Progenitor cell of endocrine pancreas (in vitro differentiated cells): ENCODE data around the gene SYNGR4. TPM values are rescaled to one million over a fixed set of nuclear protein-coding genes. Genes with fewer than 3 reads are reported as not detected.
"Not testable (repeated sequence)": the region's sequence is repeated elsewhere in the genome, so short reads cannot be mapped to it uniquely, and the experiment has no call there.

ENCODE experiments used
- DNase-seq: peaks from one replicate; pipeline ENCODE4 v3.0.0; 2021; ENCODE audit warnings: low spot score; ENCODE audit not compliant: unreplicated experiment
- H3K27ac Mint-ChIP-seq: 2 replicates; pipeline ENCODE4 v1.8.0; 2021; ENCODE audit warnings: mild to moderate bottlenecking, moderate library complexity, mixed read lengths
- H3K27me3 Mint-ChIP-seq: 2 replicates; pipeline ENCODE4 v1.8.0; 2021; ENCODE audit warnings: mixed read lengths
- H3K36me3 Mint-ChIP-seq: 2 replicates; pipeline ENCODE4 v1.8.0; 2022; ENCODE audit warnings: mixed read lengths; ENCODE audit not compliant: insufficient read depth
- H3K4me1 Mint-ChIP-seq: 2 replicates; pipeline ENCODE4 v1.8.0; 2021; ENCODE audit warnings: low read depth, mixed read lengths
- H3K4me3 Mint-ChIP-seq: 2 replicates; pipeline ENCODE4 v1.8.0; 2021; ENCODE audit warnings: low read depth, mild to moderate bottlenecking, moderate library complexity, mixed read lengths
- H3K9me3 Mint-ChIP-seq: 2 replicates; pipeline ENCODE4 v1.8.0; 2021; ENCODE audit warnings: low read depth, mixed read lengths
- total RNA-seq: library from RNA; stranded (reverse); gene quantifications from 2 replicates; pipeline ENCODE4 v1.2.1, GENCODE V29; 2021
- TF ChIP-seq, protein P1 (sequence below): fragments of 200-600 bp; sonication (generic); IDR thresholded peaks from one replicate; pipeline ENCODE4 v1.5.0; 2021; ENCODE audit warnings: antibody characterized with exemption, mild to moderate bottlenecking; ENCODE audit not compliant: unreplicated experiment

The SYNGR4 gene
- total RNA-seq, 1 donor from 2014 or later, result not detected

DNA sequence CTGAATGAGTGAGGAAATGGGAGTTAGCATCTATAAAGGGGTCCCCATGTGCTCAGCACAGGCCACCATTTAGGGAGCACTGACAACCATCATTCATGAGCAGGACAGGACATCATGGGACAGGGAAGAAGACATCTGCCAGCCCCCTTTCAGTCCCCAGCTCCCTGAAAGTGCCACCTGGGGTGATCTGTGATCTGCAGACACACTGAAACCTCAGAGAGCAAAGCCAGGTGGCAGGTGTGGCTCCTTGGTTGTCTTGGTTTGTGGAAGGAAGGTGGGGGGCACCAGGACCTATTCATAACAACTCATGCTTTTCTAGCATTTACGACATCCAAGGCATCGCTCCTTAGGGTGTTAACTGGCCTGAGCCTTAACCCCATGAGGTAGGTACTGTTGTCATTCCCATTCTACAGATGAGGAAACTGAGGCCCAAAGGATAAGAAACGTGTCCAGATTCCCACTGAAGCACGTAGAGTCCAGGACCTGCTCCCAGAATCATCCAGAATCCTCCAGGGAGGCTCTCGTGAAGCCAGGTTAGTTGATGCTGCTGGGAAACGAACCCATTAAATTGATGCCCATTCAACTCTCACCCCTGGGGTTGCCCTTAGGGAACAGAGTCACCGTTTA lies 21.4 kb downstream of the SYNGR4 start:
- H3K27me3 Mint-ChIP-seq, result no peaks in the 10 kb centered on the region
- H3K9me3 Mint-ChIP-seq, result no peaks in the 10 kb centered on the region
- no peak overlapping the region for H3K27ac Mint-ChIP-seq
- TF ChIP-seq, protein P1, sequence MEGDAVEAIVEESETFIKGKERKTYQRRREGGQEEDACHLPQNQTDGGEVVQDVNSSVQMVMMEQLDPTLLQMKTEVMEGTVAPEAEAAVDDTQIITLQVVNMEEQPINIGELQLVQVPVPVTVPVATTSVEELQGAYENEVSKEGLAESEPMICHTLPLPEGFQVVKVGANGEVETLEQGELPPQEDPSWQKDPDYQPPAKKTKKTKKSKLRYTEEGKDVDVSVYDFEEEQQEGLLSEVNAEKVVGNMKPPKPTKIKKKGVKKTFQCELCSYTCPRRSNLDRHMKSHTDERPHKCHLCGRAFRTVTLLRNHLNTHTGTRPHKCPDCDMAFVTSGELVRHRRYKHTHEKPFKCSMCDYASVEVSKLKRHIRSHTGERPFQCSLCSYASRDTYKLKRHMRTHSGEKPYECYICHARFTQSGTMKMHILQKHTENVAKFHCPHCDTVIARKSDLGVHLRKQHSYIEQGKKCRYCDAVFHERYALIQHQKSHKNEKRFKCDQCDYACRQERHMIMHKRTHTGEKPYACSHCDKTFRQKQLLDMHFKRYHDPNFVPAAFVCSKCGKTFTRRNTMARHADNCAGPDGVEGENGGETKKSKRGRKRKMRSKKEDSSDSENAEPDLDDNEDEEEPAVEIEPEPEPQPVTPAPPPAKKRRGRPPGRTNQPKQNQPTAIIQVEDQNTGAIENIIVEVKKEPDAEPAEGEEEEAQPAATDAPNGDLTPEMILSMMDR, result no peak
- no peak overlapping the region for H3K4me3 Mint-ChIP-seq
- H3K4me1 Mint-ChIP-seq, result peaks cover 6% of the 10 kb centered on the region
- no peak for DNase-seq
- H3K36me3 Mint-ChIP-seq, result peaks cover 18% of the 10 kb centered on the region

DNA sequence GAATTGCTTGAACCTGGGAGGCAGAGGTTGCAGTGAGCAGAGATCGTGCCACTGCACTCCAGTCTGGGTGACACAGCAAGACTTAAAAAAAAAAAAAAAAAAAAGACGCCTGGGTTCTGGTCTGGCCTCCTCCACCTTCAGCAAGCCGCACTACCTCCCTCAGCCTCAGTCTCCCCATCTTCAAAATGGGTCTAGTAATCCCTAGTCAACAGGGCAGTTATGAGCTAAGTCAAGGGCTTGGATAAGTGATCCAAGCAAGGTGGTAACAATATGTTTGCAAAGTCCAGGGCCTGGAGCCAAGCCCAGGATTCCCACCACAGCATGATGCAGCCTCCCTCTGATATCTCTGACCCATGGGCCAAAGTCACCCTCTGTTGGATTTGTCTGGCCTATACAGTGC lies 22.8 kb downstream of the SYNGR4 start:
- no peak for DNase-seq
- Mint-ChIP-seq H3K4me1 (peaks cover 7% of the 10 kb centered on the region), H3K27ac (no peak overlapping the region), H3K36me3 (peaks cover 15% of the 10 kb centered on the region), H3K9me3 (no peaks in the 10 kb centered on the region), H3K4me3 (no peak overlapping the region), H3K27me3 (peaks cover 2% of the 10 kb centered on the region)
- TF ChIP-seq, protein P1, result no peak

DNA sequence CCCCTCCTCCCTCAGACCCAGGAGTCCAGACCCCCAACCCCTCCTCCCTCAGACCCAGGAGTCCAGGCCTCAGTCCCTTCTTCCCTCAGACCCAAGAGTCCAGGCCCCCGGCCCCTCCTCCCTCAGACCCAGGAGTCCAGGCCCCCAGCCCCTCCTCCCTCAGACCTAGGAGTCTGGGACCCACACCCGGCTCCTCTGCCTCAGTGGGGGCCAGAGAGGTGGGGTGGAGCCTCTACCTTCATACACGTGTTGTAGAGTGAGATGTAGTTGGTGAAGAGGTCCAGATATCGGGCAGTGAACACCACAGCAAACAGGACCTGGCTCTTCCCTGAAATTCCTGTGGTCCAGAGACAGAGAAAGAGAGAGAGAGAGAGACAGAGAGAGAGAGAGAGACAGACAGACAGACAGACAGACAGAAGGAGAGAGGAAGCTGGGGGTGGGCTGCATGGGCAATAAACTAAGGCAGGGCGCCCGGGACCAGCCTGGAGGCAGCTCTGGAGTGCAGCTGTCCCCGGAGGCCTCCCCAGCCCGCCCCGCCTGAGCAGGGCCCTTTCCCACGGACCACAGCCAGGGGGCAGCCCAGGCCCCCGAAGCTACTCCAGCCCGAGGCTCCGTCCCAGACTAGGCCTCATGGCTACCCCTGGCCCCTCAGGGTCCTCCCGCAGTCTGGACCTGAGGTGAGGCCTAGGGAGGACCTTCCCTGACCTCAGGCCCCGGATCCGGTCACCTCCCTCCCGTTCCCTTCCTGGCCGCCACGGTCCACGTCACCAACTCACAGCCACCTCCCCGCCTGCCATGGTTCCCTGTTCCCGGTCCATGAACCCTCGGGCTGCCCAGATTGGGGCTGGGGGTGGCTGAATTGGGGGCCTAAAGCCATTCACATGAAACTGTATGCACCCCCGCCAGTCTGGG lies 26.3 kb downstream of the SYNGR4 start:
- H3K27ac Mint-ChIP-seq, result peak overlapping the region; percentile 97
- TF ChIP-seq, protein P1, result peak; percentile 59
- peaks cover 26% of the 10 kb centered on the region for H3K27me3 Mint-ChIP-seq
- peaks cover 10% of the 10 kb centered on the region for H3K4me1 Mint-ChIP-seq
- H3K4me3 Mint-ChIP-seq, result peak overlapping the region; percentile 91
- peaks cover 11% of the 10 kb centered on the region for H3K36me3 Mint-ChIP-seq
- peak; percentile 51 for DNase-seq
- no peaks in the 10 kb centered on the region for H3K9me3 Mint-ChIP-seq

DNA sequence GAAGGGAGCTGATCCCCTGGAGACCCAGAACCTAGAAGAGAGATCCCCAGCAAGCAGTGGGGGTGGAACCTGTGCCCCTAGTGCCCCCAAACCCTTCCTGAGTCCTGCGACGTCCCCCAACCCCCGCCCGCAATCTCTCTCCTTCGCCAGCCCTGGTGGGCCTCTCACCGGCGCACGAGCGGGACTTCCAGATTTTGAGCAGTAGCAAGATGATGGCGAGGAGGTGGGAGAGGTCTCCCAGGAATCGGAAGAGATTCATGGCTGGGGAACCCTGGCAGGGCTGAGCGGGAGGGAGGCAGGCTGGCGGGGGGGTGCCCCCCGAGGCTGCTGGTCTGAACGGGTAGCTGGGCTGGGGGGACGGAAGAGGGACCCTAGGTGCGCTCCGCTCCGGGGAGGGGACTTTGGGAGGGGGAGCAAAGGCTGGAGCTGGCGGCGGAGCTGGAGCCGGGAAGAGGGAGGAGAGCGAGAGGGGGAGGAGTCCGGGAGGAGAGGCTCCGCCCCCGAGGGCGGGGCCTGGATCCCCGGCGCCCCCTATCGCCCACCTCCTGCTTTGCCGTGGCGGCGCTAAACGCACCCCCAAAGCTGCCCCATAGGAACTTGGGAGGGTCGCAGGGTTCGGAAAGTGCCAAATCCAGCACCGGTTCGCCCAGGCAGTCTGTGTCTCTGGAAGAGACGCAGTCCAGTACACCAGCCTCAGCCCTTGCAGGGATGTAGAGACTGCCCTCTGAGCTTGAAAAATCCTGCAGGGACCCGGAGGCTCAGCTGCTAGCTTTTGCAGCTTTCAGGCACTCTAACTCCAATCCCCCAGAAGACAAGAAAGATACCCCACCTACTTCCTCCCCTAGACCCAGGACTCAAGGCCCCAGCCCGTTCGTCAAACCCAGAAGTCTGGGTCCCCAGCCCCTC lies 27.2 kb downstream of the SYNGR4 start, which contains the start of gene KDELR1:
TSS of gene KDELR1 (minus strand) at position 452 of the 906 bp plus-strand sequence. CDS start at position 259, 193 bp downstream.
- H3K9me3 Mint-ChIP-seq, result no peaks in the 10 kb centered on the region
- H3K4me3 Mint-ChIP-seq, result peak within 1 kb of the TSS; percentile 91
- TF ChIP-seq, protein P1, result peak; percentile 84
- H3K4me1 Mint-ChIP-seq, result peaks cover 10% of the 10 kb centered on the region
- H3K36me3 Mint-ChIP-seq, result peaks cover 8% of the 10 kb centered on the region
- H3K27ac Mint-ChIP-seq, result peak within 1 kb of the TSS; percentile 97
- peak; percentile 78 for DNase-seq
- H3K27me3 Mint-ChIP-seq, result peaks cover 35% of the 10 kb centered on the region

DNA sequence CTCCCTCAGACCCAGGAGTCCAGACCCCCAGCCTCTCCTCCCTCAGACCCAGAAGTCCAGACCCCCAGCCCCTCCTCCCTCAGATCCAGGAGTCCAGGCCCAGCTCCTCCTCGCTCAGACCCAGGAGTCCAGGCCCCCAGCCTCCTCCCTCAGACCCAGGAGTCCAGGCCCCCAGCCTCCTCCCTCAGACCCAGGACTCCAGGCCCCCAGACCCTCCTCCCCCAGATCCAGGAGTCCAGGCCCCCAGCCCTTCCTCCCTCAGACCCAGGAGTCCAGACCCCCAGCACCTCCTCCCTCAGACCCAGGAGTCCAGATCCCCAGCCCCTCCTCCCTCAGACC lies 27.8 kb downstream of the SYNGR4 start:
- DNase-seq, H3K27ac Mint-ChIP-seq, H3K4me1 Mint-ChIP-seq, H3K9me3 Mint-ChIP-seq, H3K4me3 Mint-ChIP-seq, H3K36me3 Mint-ChIP-seq: not testable (repeated sequence)
- H3K27me3 Mint-ChIP-seq, result peaks cover 40% of the 10 kb centered on the region
